Activated CD8-positive, alpha-beta T cell treated with anti-CD3 and anti-CD28 coated beads for 36 hours (primary cell): ENCODE results near the gene DCAF11. TPM values are rescaled to one million over a fixed set of nuclear protein-coding genes. Genes with fewer than 3 reads are reported as not detected.
A peak's percentile ranks its signal among the peaks of the same experiment; 100 is the strongest.

Experiments
- ATAC-seq: fragments of 200-7000 bp; cut with Tn5 transposase; one replicate; pipeline ENCODE4 v1.10.0; 2021; ENCODE audit warnings: mild to moderate bottlenecking, moderate library complexity
- CTCF ChIA-PET: fragments of 350-600 bp; sonication (Branson Sonifier 250); formaldehyde crosslinking; loops from one replicate; lab custom pipeline; 2021; ENCODE audit warnings: antibody characterized with exemption; lab: Charles Lee
- POLR2A ChIA-PET: fragments of 350-600 bp; sonication (Branson Sonifier 250); formaldehyde crosslinking; loops from one replicate; lab custom pipeline; 2021; ENCODE audit warnings: antibody characterized with exemption; lab: Charles Lee
- DNase-seq: peaks from one replicate; pipeline ENCODE4 v3.0.0-alpha.2; 2020
- H3K27ac Mint-ChIP-seq: one replicate; pipeline ENCODE4 v1.8.0; 2021; ENCODE audit warnings: mild to moderate bottlenecking, mixed read lengths
- H3K27me3 Mint-ChIP-seq: one replicate; pipeline ENCODE4 v1.8.0; 2021; ENCODE audit warnings: mixed read lengths
- H3K36me3 Mint-ChIP-seq: one replicate; pipeline ENCODE4 v1.8.0; 2021; ENCODE audit warnings: low read depth, mixed read lengths
- H3K4me1 Mint-ChIP-seq: one replicate; pipeline ENCODE4 v1.8.0; 2021; ENCODE audit warnings: low read depth, mixed read lengths
- H3K4me3 Mint-ChIP-seq: one replicate; pipeline ENCODE4 v1.8.0; 2021; ENCODE audit warnings: mild to moderate bottlenecking, moderate library complexity, mixed read lengths
- H3K9me3 Mint-ChIP-seq: one replicate; pipeline ENCODE4 v1.8.0; 2021; ENCODE audit warnings: mixed read lengths
- intact Hi-C: fragments of 100-400 bp; cut with micrococcal nuclease; formaldehyde crosslinking; loops from one replicate; pipeline ENCODE4 v1.10.0; 2022
- total RNA-seq, 2 experiments: library from RNA; stranded (reverse); gene quantifications; one replicate each; pipeline ENCODE4 v1.2.3, GENCODE V29; 2021
- TF ChIP-seq, protein P1 (sequence below): fragments of 200-600 bp; IDR thresholded peaks from one replicate; pipeline ENCODE4 v1.8.0; 2022; ENCODE audit warnings: antibody characterized with exemption, mild to moderate bottlenecking

The DCAF11 gene
- total RNA-seq, 2 experiments from 2014 or later: 59.9 to 63.9 TPM

DNA sequence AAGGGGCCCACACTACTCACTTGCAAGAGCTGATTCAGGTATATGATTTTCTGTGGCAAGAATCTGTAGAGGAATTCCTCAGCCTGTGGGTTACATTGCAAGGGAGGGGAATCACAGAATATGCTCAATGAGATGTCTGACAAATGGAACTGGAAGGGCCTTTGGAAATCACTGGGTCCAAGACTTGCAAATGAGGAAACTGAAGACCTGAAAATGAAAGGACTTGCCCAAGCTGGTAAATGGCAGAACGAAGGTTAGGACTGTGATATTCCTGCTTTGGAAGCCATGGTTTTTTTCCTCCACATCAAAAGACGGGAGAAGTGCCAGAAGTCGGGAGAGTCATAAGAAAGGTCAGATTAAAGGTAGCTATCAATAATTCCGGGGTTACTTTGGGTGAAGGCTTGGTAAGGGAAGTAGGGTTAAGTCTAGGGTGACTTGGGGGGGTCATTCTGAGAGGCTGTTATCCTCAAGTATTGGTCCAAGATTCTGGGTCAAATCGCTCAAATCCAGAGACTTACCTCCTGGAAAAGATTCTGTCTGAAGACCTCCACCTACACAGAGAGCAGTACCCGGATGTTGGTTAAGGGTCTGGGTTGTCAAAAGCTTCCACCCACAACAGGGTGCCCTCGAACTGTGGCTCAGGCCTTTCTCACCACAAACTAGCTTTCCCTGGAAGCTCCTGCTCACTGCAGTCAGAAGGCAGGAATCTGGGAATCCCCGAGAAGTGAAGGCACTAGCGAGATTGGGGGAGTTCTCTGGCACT is 31.3 kb downstream of the DCAF11 start:
- TF ChIP-seq, protein P1, sequence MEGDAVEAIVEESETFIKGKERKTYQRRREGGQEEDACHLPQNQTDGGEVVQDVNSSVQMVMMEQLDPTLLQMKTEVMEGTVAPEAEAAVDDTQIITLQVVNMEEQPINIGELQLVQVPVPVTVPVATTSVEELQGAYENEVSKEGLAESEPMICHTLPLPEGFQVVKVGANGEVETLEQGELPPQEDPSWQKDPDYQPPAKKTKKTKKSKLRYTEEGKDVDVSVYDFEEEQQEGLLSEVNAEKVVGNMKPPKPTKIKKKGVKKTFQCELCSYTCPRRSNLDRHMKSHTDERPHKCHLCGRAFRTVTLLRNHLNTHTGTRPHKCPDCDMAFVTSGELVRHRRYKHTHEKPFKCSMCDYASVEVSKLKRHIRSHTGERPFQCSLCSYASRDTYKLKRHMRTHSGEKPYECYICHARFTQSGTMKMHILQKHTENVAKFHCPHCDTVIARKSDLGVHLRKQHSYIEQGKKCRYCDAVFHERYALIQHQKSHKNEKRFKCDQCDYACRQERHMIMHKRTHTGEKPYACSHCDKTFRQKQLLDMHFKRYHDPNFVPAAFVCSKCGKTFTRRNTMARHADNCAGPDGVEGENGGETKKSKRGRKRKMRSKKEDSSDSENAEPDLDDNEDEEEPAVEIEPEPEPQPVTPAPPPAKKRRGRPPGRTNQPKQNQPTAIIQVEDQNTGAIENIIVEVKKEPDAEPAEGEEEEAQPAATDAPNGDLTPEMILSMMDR: no peak
- H3K4me3 Mint-ChIP-seq: peak overlapping the region; percentile 89
- DNase-seq (peak; percentile 43), ATAC-seq (no peak)
- H3K36me3 Mint-ChIP-seq: peaks cover 65% of the 10 kb centered on the region
- H3K27ac Mint-ChIP-seq: peak overlapping the region; percentile 98
- intact Hi-C loops: no loop called here
- peaks cover 60% of the 10 kb centered on the region for H3K4me1 Mint-ChIP-seq
- H3K9me3 Mint-ChIP-seq: no peaks in the 10 kb centered on the region
- H3K27me3 Mint-ChIP-seq: no peaks in the 10 kb centered on the region
- CTCF ChIA-PET: interaction anchor here (0.9 to 8.0 kb wide), 13 partner anchors 9 to 162 kb away, joined by 3 to 91 read pairs (median 6); partner anchors contain the start of genes CIDEB, DCAF11, IRF9 and NRL
- POLR2A ChIA-PET: interaction anchor here (0.8 to 10.7 kb wide), 16 partner anchors 9 to 125 kb away, joined by 3 to 178 read pairs (median 5); partner anchors contain the start of genes CHMP4A, DCAF11, IPO4 and IRF9

DNA sequence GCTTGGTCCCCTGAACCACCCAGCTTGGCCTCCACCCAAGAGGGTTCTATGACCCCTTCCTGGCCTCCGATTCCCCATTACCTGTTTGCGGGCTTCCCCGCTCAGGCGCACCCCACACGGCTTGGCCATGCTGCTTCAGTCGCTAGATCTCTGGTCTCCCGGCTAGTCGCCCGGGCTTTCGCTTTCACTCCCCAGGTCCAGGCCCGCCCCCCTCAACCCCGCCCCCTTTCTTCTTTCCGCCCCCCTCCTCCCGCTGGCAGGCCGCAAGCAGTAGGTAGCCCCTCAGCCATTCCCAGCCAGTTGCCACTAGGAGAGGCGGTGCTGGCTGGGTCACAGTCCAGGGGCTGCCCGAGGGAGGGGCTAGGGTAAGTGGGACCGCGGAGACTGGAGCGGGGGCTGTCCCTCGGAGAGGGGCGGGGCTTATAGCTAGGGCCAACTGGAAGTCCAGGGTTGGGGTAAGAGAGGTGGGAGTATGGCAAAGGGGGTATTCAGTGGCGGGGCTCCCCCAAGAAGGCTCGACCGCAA is 31.9 kb downstream of the DCAF11 start, which contains the start of gene PSME2:
PSME2 (minus strand) TSS at position 158 of the 525 bp plus-strand sequence; CDS start at position 129, 29 bp downstream.
- CTCF ChIA-PET: interaction anchor here (0.9 to 8.0 kb wide), 12 partner anchors 9 to 161 kb away, joined by 3 to 91 read pairs (median 6); partner anchors contain the start of genes CIDEB, DCAF11, IRF9 and NRL
- TF ChIP-seq, protein P1: no peak
- Mint-ChIP-seq H3K36me3 (peaks cover 67% of the 10 kb centered on the region), H3K4me1 (peaks cover 60% of the 10 kb centered on the region), H3K9me3 (no peaks in the 10 kb centered on the region), H3K27me3 (no peaks in the 10 kb centered on the region), H3K4me3 (peak within 1 kb of the TSS; percentile 89), H3K27ac (peak within 1 kb of the TSS; percentile 98)
- peak; percentile 81 for ATAC-seq
- intact Hi-C loops: no loop called here
- POLR2A ChIA-PET: interaction anchor here (0.6 to 10.7 kb wide), 17 partner anchors 9 to 590 kb away, joined by 3 to 178 read pairs (median 5); partner anchors contain the start of genes CHMP4A, DCAF11, IPO4 and IRF9
- peak; percentile 97 for DNase-seq

DNA sequence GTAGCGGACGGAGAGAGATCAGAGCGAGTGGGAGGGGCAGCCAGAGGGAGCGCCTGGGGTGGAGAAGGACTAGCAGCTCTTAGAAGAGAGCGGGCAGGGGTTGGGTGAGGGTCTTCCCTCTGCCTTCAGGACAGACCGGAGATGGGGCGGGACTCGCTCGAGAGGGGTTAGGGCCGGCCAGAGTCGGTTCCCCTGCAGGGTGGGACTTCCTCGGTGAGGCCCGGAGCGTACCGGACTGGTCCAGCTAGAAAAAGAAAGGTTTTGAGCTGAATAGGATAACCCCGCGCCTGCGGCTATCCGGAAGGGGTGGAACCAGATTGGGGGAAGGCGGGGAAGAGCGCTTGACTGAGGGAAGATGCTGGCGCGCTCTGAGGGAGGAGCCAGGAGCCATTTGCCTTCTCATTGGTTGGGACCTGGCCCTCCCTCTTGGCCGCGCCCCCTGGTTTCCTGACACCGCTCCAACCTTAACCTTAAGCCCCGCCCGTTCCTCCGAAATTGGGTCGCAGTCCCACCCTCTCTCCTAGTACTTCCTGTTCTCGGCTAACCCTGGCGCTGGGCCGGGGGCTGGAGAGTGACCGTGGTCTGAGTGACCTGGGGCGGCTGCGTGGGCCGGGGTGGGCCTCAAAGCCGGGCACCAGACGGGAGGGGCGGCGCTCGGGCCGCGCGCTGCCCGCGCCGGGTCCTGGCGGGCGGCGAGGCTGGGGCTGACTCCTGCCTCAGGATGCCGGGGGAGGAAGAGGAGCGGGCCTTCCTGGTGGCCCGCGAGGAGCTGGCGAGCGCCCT is 32.6 kb downstream of the DCAF11 start, which contains the start of gene RNF31:
RNF31 (plus strand) TSS at position 521 of the 783 bp plus-strand sequence; CDS start at position 722, 201 bp downstream.
- Mint-ChIP-seq H3K4me3 (peak within 1 kb of the TSS; percentile 89), H3K27me3 (no peaks in the 10 kb centered on the region), H3K36me3 (peaks cover 68% of the 10 kb centered on the region), H3K27ac (peak within 1 kb of the TSS; percentile 98), H3K9me3 (no peaks in the 10 kb centered on the region), H3K4me1 (peaks cover 58% of the 10 kb centered on the region)
- ChIA-PET POLR2A (interaction anchor here (0.6 to 10.7 kb wide), 17 partner anchors 8 to 590 kb away, joined by 3 to 178 read pairs (median 4); partner anchors contain the start of genes CHMP4A, DCAF11, IPO4 and IRF9), CTCF (interaction anchor here (0.9 to 8.0 kb wide), 9 partner anchors 11 to 161 kb away, joined by 3 to 91 read pairs (median 9); partner anchors contain the start of genes CIDEB, DCAF11, IRF9 and NRL)
- ATAC-seq (peak; percentile 87), DNase-seq (peak; percentile 100)
- intact Hi-C loops: no loop called here
- TF ChIP-seq, protein P1: no peak

DNA sequence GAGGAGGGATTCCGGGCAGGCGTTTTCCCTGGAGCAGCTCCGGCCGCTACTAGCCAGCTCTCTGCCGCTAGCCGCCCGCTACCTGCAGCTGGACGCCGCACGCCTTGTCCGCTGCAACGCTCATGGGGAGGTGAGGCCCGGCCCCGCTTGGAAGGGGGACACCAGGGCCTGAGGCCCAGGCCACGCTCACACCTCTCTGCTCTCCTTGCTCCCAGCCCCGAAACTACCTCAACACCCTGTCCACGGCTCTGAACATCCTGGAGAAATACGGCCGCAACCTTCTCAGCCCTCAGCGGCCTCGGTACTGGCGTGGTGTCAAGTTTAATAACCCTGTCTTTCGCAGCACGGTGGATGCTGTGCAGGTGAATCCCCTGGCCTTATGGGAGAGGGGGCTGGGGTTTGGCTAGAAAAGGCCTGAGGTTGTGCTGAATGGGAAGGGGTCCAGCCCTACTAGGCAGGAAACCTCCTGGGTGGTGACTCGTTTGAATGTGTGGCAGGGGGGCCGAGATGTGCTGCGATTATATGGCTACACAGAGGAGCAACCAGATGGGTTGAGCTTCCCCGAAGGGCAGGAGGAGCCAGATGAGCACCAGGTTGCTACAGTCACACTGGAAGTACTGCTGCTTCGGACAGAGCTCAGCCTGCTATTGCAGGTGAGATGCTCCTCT is 33.3 kb downstream of the DCAF11 start:
- H3K27ac Mint-ChIP-seq: peak overlapping the region; percentile 84
- peak overlapping the region; percentile 89 for H3K4me3 Mint-ChIP-seq
- ChIA-PET POLR2A (interaction anchor here (1.1 to 10.7 kb wide), 12 partner anchors 9 to 123 kb away, joined by 3 to 178 read pairs (median 4); partner anchors contain the start of genes DCAF11, IRF9, NRL and PSME1), CTCF (interaction anchor here (0.6 to 8.0 kb wide), 6 partner anchors 13 to 112 kb away, joined by 3 to 91 read pairs (median 3); partner anchors contain the start of genes DCAF11, IRF9 and TM9SF1)
- DNase-seq (no peak), ATAC-seq (no peak)
- H3K9me3 Mint-ChIP-seq: no peaks in the 10 kb centered on the region
- H3K27me3 Mint-ChIP-seq: no peaks in the 10 kb centered on the region
- H3K4me1 Mint-ChIP-seq: peaks cover 55% of the 10 kb centered on the region
- peaks cover 68% of the 10 kb centered on the region for H3K36me3 Mint-ChIP-seq
- intact Hi-C loops: no loop called here
- TF ChIP-seq, protein P1: no peak
